Metanephros (tissue), 2 donors: ENCODE data around the gene SHROOM1. TPM values are rescaled to one million over a fixed set of nuclear protein-coding genes. Genes with fewer than 3 reads are reported as not detected.

ENCODE experiments used
- small RNA-seq: library from RNA; depleted of rRNA; stranded (forward); fragments of <200 nt; gene quantifications from one replicate; pipeline ENCODE3, GENCODE V24; 2014; ENCODE audit warnings: low replicate concordance
- total RNA-seq: library from RNA; depleted of rRNA; stranded (reverse); fragments of >200 nt; gene quantifications from one replicate; pipeline ENCODE4 v1.2.3, GENCODE V29; 2014

Gene SHROOM1
- total RNA-seq = 26.8 TPM

DNA sequence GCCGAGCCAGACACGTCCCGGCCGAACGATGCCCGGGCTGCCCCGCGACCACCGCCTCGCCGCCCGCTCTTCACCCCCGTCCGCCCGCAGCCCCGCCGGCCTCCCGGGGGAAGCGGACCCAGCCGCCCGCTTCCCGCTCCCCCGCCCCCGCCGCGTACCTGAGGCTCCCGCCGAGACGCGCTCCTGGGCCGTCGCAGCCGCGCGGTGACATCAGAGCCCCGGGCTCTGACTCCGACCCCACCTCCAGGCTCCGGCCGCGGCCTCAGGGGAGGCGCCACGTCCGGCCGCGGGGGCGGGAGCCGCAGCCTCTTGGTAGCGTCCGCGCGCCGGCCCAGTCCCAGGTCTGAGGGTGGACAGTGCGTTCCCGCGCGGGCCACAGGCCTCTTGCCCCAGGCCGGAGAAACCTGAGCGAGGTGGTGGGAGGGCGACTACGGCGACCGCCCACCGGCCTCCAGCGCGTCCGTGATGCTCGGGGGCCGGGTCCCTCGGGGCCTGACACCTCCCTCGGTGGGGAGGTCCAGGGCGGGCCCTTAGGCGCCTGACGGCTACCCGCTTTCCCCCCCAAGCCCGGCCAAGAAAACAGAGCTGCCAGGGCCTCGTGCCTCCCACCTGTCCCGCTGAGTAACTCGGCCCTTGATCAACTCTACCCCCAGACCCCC, at the start of gene SHROOM1:
Gene SHROOM1 (minus strand): TSS at position 212 of the 659 bp plus-strand sequence. CDS start 4,507 bp downstream, outside the sequence.

DNA sequence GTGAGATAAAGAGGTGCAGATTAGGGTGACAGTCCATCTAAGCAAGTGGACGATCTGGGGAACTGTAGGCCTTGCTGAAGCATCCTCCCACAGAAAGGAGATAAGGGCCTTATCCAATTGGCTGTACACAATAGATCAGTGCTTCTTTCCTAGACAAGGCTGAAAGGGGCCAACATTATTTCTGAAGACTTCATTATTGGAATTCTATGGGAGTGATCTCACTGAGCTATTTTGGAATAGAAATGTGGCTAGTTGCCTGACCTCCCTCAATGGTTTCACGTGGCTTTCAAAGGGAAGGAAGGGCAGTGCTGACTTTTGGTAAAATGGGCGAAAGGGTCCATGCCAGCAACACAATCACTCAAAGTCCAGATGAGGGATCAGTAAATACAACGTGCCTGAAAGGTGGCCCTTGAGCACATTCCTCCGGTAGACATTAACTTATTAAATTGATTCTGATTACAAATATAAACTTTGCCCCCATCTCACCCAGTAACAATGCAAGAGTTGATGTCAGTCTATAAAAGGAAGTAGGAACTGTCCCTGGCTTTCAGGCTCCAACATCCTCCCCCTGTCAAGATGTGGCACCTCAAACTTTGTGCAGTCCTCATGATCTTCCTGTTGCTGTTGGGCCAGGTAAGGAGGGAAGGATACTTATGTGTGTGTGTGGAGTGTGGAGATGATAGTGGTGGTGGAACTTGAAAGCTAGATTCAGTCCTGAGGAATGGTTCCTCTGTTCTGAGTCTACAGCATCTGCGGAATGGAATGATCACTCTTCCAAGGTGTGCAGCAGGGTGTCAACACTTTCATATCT, 42.9 kb upstream of the SHROOM1 start, which contains the start of gene LEAP2:
Gene LEAP2 (plus strand): TSS at position 550 of the 811 bp plus-strand sequence. CDS start 27 bp downstream, at position 577.

DNA sequence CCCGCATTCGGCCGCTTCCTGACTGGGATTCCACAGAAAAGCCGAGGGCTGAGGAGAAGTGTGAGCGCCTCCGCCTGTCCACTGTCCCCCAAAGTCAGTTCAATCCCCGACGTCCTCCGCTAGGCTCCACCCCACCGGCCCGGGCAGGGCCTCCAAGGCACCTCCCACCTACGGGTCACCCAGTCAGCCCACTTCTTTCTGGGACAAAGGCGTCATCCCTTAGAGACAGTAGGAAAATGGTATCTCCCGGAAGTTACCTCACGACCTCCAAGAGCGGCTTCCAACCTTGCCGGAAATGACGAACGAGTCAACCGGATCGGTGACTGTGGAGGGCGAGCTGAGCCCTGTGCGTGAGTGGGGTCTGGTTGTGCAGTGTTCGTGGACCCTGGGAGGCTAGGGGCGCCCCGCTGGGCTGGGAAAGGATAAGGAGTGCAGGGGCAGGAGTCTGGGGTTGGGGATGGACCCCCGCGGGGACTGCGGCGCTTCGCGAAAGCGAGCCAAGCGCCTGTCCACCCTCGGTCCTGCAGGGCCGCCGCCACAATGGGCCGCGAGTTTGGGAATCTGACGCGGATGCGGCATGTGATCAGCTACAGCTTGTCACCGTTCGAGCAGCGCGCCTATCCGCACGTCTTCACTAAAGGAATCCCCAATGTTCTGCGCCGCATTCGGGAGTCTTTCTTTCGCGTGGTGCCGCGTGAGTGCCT, 36.0 kb upstream of the SHROOM1 start, which contains the start of the genes GDF9 and UQCRQ:
Gene GDF9 (minus strand): TSS at position 128 of the 704 bp plus-strand sequence. CDS start 1,936 bp downstream, outside the sequence.
Gene UQCRQ (plus strand): TSS at position 301 of the 704 bp plus-strand sequence. CDS start 240 bp downstream, at position 541.

DNA sequence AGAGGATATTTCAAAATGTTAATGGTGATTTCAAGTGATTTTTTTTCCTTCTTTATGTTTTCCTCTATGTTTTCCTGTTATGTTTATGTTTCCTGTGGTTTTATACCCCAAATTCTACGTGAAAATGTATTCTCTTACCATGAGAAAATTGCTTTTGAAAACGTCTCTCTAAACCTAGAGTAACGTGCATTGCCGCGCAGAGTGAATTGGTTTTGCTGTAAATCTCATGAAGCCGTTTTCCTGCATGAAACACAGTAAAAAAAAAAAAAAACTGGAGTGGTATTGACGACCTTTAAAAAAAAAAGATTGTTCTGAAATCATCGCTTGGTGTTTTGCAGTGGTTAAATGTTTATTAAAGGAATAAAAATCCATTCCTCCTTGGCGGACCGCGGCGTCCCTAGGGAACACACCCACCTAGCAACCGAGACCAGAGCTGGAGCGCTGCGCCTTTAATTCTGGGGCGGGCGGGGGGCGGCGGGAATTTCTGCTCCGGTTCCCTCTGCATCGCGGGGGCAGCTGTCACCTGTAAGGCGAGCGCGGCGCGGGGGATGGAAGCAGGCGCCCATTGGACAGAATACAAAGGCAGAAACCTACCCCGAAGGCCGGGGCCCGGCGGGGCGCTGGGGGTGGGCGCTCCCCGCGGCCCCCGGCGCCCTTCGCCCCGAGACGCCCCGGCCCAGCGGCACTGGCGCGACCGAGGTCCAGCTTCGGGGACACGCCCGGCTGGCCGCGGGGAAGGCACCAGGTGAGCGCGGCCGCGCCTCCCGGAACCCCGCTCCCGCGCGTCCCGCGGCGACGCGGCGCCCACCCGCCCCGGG, 17.5 kb downstream of the SHROOM1 start, which contains the start of gene SOWAHA:
Gene SOWAHA (plus strand): TSS at position 522 of the 818 bp plus-strand sequence. CDS start 320 bp downstream, outside the sequence.

GRCh38 chr5:132777209-132778069, 53.0 kb downstream of the SHROOM1 start, which contains the start of gene SEPTIN8:
SEPTIN8 (minus strand) TSS chr5:132777239; CDS start chr5:132777137, 102 bp downstream.

Small RNAs within 50 kb of the gene (small RNA-seq; reads per million reads assigned to genes)
- gene RNA5SP192 = not detected

Other genes with a start within 250 kb of the SHROOM1 start
- gene IL13, start 172.5 kb downstream of the SHROOM1 start, total RNA-seq = not detected
- gene IL4, start 156.7 kb downstream of the SHROOM1 start, total RNA-seq = not detected
- 12.0 TPM for gene KIF3A, start 93.1 kb downstream of the SHROOM1 start, total RNA-seq
- 4.5 TPM for gene CCNI2, start 83.2 kb downstream of the SHROOM1 start, total RNA-seq
- 59.6 TPM for gene SEPTIN8, start 53.4 kb downstream of the SHROOM1 start, total RNA-seq
- gene SOWAHA, start 17.3 kb downstream of the SHROOM1 start, total RNA-seq = 6.9 TPM
- 1.4 TPM for gene GDF9, start 35.8 kb upstream of the SHROOM1 start, total RNA-seq
- gene UQCRQ, start 36.0 kb upstream of the SHROOM1 start, total RNA-seq = 146 TPM
- 5.3 TPM for gene LEAP2, start 43.0 kb upstream of the SHROOM1 start, total RNA-seq
- 66.2 TPM for gene AFF4, start 133.0 kb upstream of the SHROOM1 start, total RNA-seq
- 10.6 TPM for gene ZCCHC10, start 195.9 kb upstream of the SHROOM1 start, total RNA-seq
- 58.7 TPM for gene HSPA4, start 221.4 kb upstream of the SHROOM1 start, total RNA-seq